Body of pancreas (tissue), 4 donors: ENCODE measurements around the gene RGS18.

Source experiments
- CTCF ChIP-seq, 7 experiments: fragments of 450-650 bp in 4 of 7; fragments of 200-600 bp in 3 of 7; sonication (generic) in 3 of 7; IDR thresholded peaks; one replicate each; pipeline ENCODE4 v1.5.1; 2016 to 2019; ENCODE audit warnings: antibody characterized with exemption in 7 of 7
- POLR2A ChIP-seq, 3 donors: fragments of 450-650 bp; IDR thresholded peaks; one replicate each; pipeline ENCODE4 v1.6.1; 2016; ENCODE audit warnings: antibody characterized with exemption in 3 of 3, mild to moderate bottlenecking in 2 of 3

- TF ChIP-seq CTCF (IDR thresholded peaks at IDR 0.05), result no peak
- no peak for TF ChIP-seq POLR2A (IDR thresholded peaks at IDR 0.05)
Measured at GRCh38 chr1:192147696-192148095, 10.6 kb upstream of the RGS18 start.
